Body of pancreas (tissue), 4 donors: Measurements from ENCODE around the gene ARHGEF28. TPM values are rescaled to one million over a fixed set of nuclear protein-coding genes. Genes with fewer than 3 reads are reported as not detected.

Experiments used
- ATAC-seq: fragments of 150-250 bp; one replicate; pipeline ENCODE4 v1.9.1; 2016
- DNase-seq, 4 donors: peaks; one replicate each; pipeline ENCODE4 v3.0.0-alpha.2; 2019
- H3K27ac ChIP-seq, 4 donors: fragments of 200-600 bp; sonication (generic); 1 replicate in 3 of 4; 2 replicates in 1 of 4; pipeline versions ENCODE4 v1.5.1 to v1.6.1; 2016 to 2019; ENCODE audit warnings: mild to moderate bottlenecking in 1 of 4, mixed read lengths in 1 of 4, moderate library complexity in 1 of 4
- H3K27me3 ChIP-seq, 2 donors: fragments of 200-600 bp; sonication (generic); one replicate each; pipeline ENCODE4 v1.6.0; 2016; ENCODE audit warnings: mild to moderate bottlenecking in 1 of 2
- H3K36me3 ChIP-seq, 2 donors: fragments of 200-600 bp; sonication (generic); replicated peaks in 1 of 2; 2 replicates each; pipeline ENCODE4 v1.5.1; 2016; ENCODE audit warnings: low read depth in 2 of 2; ENCODE audit not compliant: insufficient read depth in 1 of 2
- H3K4me1 ChIP-seq: fragments of 200-600 bp; sonication (generic); one replicate; pipeline ENCODE4 v1.6.0; 2016
- H3K4me3 ChIP-seq, 2 donors: fragments of 200-600 bp; sonication (generic); 1 replicate in 1 of 2; 2 replicates in 1 of 2; pipeline ENCODE4 v1.5.1; 2016 to 2019
- H3K9me3 ChIP-seq, 3 donors: fragments of 200-600 bp; sonication (generic); 1 replicate in 2 of 3; 2 replicates in 1 of 3; pipeline ENCODE4 v1.5.1; 2016
- CTCF ChIP-seq, 7 experiments: fragments of 450-650 bp in 4 of 7; fragments of 200-600 bp in 3 of 7; sonication (generic) in 3 of 7; IDR thresholded peaks; one replicate each; pipeline ENCODE4 v1.5.1; 2016 to 2019; ENCODE audit warnings: antibody characterized with exemption in 7 of 7
- POLR2A ChIP-seq, 3 donors: fragments of 450-650 bp; IDR thresholded peaks; one replicate each; pipeline ENCODE4 v1.6.1; 2016; ENCODE audit warnings: antibody characterized with exemption in 3 of 3, mild to moderate bottlenecking in 2 of 3
- WGBS, 2 donors: methylation state at CpG; one replicate each; pipeline ENCODE4 v1.1.5; 2017; 5-methylcytosine and 5-hydroxymethylcytosine counted together
- intact Hi-C: fragments of 100-400 bp; cut with DNase I; formaldehyde crosslinking; loops from one replicate; pipeline ENCODE4 v1.15.1; 2023
- total RNA-seq, 2 donors: library from RNA; depleted of rRNA; stranded (reverse); fragments of >200 nt; gene quantifications; one replicate each; pipeline ENCODE4 v1.1.0, GENCODE V29; 2016

ARHGEF28 gene
- total RNA-seq, 2 donors from 2014 or later, result 63.0 to 67.2 TPM

GRCh38 chr5:73640861-73641320 is 14.9 kb downstream of the ARHGEF28 start:
- Histone ChIP-seq H3K27ac (no peak overlapping the region), H3K4me3 (no peak overlapping the region), H3K36me3 (no peaks in the 10 kb centered on the region), H3K4me1 (peaks cover 54% of the 10 kb centered on the region), H3K27me3 (no peaks in the 10 kb centered on the region), H3K9me3 (no peaks in the 10 kb centered on the region)
- ATAC-seq (no peak), DNase-seq (no peak)
- TF ChIP-seq CTCF (IDR thresholded peaks at IDR 0.05) (no peak), POLR2A (IDR thresholded peaks at IDR 0.05) (no peak)
- WGBS, 2 donors, result 2 to 3% methylated on average over 1 of the region's 1 CpG
- intact Hi-C loops, result no loop called here

GRCh38 chr5:73641811-73642210 is 15.8 kb downstream of the ARHGEF28 start:
- WGBS, 2 donors, result 47 to 57% methylated on average over 5 of the region's 5 CpGs
- no peak overlapping the region for H3K27ac ChIP-seq
- DNase-seq, result no peak
- no peak for TF ChIP-seq POLR2A (IDR thresholded peaks at IDR 0.05)
- TF ChIP-seq CTCF (IDR thresholded peaks at IDR 0.05), result no peak
- intact Hi-C loops, result no loop called here
- no peak overlapping the region for H3K4me3 ChIP-seq
- H3K9me3 ChIP-seq, result no peaks in the 10 kb centered on the region
- no peaks in the 10 kb centered on the region for H3K27me3 ChIP-seq
- H3K4me1 ChIP-seq, result peaks cover 54% of the 10 kb centered on the region
- ATAC-seq, result no peak
- no peaks in the 10 kb centered on the region for H3K36me3 ChIP-seq

GRCh38 chr5:73642344-73642743 is 16.3 kb downstream of the ARHGEF28 start:
- Histone ChIP-seq H3K27me3 (no peaks in the 10 kb centered on the region), H3K36me3 (no peaks in the 10 kb centered on the region), H3K9me3 (no peaks in the 10 kb centered on the region), H3K4me1 (peaks cover 55% of the 10 kb centered on the region), H3K27ac (no peak overlapping the region), H3K4me3 (no peak overlapping the region)
- 54 to 62% methylated on average over 4 of the region's 4 CpGs for WGBS, 2 donors
- TF ChIP-seq CTCF (IDR thresholded peaks at IDR 0.05) (no peak), POLR2A (IDR thresholded peaks at IDR 0.05) (no peak)
- ATAC-seq (no peak), DNase-seq (no peak)
- intact Hi-C loops, result no loop called here

GRCh38 chr5:73644385-73644963 is 18.5 kb downstream of the ARHGEF28 start:
- DNase-seq, result peak in 1 of 4 donors; percentile 19
- WGBS, 2 donors, result 38 to 42% methylated on average over 3 of the region's 3 CpGs
- Histone ChIP-seq H3K27ac (no peak overlapping the region), H3K4me3 (no peak overlapping the region), H3K36me3 (no peaks in the 10 kb centered on the region), H3K4me1 (peaks cover 46% of the 10 kb centered on the region), H3K27me3 (no peaks in the 10 kb centered on the region), H3K9me3 (no peaks in the 10 kb centered on the region)
- no peak for TF ChIP-seq POLR2A (IDR thresholded peaks at IDR 0.05)
- TF ChIP-seq CTCF (IDR thresholded peaks at IDR 0.05), result no peak
- intact Hi-C loops, result no loop called here
- ATAC-seq, result no peak

GRCh38 chr5:73647721-73648120 is 21.7 kb downstream of the ARHGEF28 start:
- Histone ChIP-seq H3K36me3 (no peaks in the 10 kb centered on the region), H3K9me3 (no peaks in the 10 kb centered on the region), H3K4me1 (peaks cover 43% of the 10 kb centered on the region), H3K27me3 (no peaks in the 10 kb centered on the region), H3K27ac (no peak overlapping the region), H3K4me3 (no peak overlapping the region)
- TF ChIP-seq POLR2A (IDR thresholded peaks at IDR 0.05), result no peak
- no peak for TF ChIP-seq CTCF (IDR thresholded peaks at IDR 0.05)
- intact Hi-C loops, result no loop called here
- DNase-seq (no peak), ATAC-seq (no peak)
